ENCODE results near the gene ROR2.

ROR2 gene

GRCh38 chr9:91766315-91767069, 183.5 kb downstream of the ROR2 start:
- no peak for DNase-seq

- no peak for DNase-seq
Measured at GRCh38 chr9:91765296-91765695, 184.7 kb downstream of the ROR2 start.

GRCh38 chr9:91764661-91765060, 185.4 kb downstream of the ROR2 start:
- DNase-seq, result no peak

GRCh38 chr9:91761362-91761761, 188.7 kb downstream of the ROR2 start:
- no peak for DNase-seq

- no peak for DNase-seq
Measured at GRCh38 chr9:91760906-91761305, 189.1 kb downstream of the ROR2 start.

GRCh38 chr9:91758491-91758981, 191.5 kb downstream of the ROR2 start:
- DNase-seq, result peak; percentile 37

- DNase-seq, result no peak
Measured at GRCh38 chr9:91757782-91758181, 192.2 kb downstream of the ROR2 start.

- no peak for DNase-seq
Measured at GRCh38 chr9:91756510-91756780, 193.6 kb downstream of the ROR2 start.

- DNase-seq, result no peak
Measured at GRCh38 chr9:91755761-91756509, 194.1 kb downstream of the ROR2 start.

GRCh38 chr9:91753711-91754110, 196.3 kb downstream of the ROR2 start:
- DNase-seq, result no peak

- DNase-seq, result no peak
Measured at GRCh38 chr9:91751922-91752321, 198.1 kb downstream of the ROR2 start.

GRCh38 chr9:91750343-91750742, 199.7 kb downstream of the ROR2 start:
- DNase-seq, result no peak

GRCh38 chr9:91746904-91747303, 203.1 kb downstream of the ROR2 start:
- DNase-seq, result no peak

- no peak for DNase-seq
Measured at GRCh38 chr9:91746357-91746756, 203.7 kb downstream of the ROR2 start.

GRCh38 chr9:91744114-91744513, 205.9 kb downstream of the ROR2 start:
- no peak for DNase-seq

GRCh38 chr9:91741522-91741921, 208.5 kb downstream of the ROR2 start:
- no peak for DNase-seq

GRCh38 chr9:91740701-91741100, 209.3 kb downstream of the ROR2 start:
- no peak for DNase-seq

GRCh38 chr9:91736898-91737601, 213.0 kb downstream of the ROR2 start:
- no peak for DNase-seq

- DNase-seq, result no peak
Measured at GRCh38 chr9:91736311-91736710, 213.7 kb downstream of the ROR2 start.

- DNase-seq, result no peak
Measured at GRCh38 chr9:91735049-91735448, 215.0 kb downstream of the ROR2 start.

GRCh38 chr9:91734371-91734981, 215.6 kb downstream of the ROR2 start:
- peak; percentile 79 for DNase-seq

- DNase-seq, result no peak
Measured at GRCh38 chr9:91733006-91733624, 216.9 kb downstream of the ROR2 start.
